ENCODE measurements around the gene MAGI1.

GRCh38 chr3:65326574-65326973 is 712.1 kb downstream of the MAGI1 start:
- TF ChIP-seq CTCF (IDR thresholded peaks at IDR 0.05) (no peak), EZH2 (IDR thresholded peaks at IDR 0.05; ENCODE audit: borderline replicate concordance, insufficient read depth, low read depth, low read length, poor library complexity, severe bottlenecking) (no peak)
